ENCODE results near the gene SLIT3.

Gene SLIT3

DNA sequence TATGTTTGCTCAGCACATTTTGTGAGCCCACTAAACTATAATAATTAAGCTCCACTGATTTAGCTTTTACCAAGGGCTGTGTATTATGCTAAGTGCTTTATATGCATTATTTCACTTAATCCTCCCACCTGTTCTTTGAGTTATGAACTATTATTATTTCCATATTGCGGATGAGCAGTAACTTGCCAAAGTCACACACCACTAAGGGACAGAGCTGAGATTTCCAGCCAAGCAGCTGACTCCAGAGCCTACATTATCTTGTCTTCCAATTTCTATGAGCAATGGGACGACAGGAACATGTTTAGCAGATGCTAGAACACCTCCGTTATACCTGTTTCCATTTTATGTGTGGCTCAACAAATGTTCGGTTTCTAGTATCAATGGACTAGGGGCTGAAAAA lies 484.3 kb downstream of the SLIT3 start:
- no peak overlapping the region for H3K27ac ChIP-seq
- no peak for TF ChIP-seq POLR2AphosphoS5 (IDR thresholded peaks at IDR 0.05; ENCODE audit: borderline replicate concordance, low read depth, low read length)
- TF ChIP-seq EZH2 (IDR thresholded peaks at IDR 0.05), result no peak
- TF ChIP-seq FOXP2 (optimal IDR thresholded peaks at IDR 0.05; ENCODE audit: control extremely low read depth, extremely low read length, insufficient read depth), result no peak
- H3K36me3 ChIP-seq (ENCODE audit: insufficient read depth, low read length), result no peaks in the 10 kb centered on the region
- no peak overlapping the region for H3K9ac ChIP-seq (ENCODE audit: insufficient read length)
- no peak for DNase-seq (ENCODE audit: low read depth, low spot score)
- H3K4me3 ChIP-seq, result no peak overlapping the region
- H3K9me3 ChIP-seq (ENCODE audit: low read depth, low read length), result no peaks in the 10 kb centered on the region

DNA sequence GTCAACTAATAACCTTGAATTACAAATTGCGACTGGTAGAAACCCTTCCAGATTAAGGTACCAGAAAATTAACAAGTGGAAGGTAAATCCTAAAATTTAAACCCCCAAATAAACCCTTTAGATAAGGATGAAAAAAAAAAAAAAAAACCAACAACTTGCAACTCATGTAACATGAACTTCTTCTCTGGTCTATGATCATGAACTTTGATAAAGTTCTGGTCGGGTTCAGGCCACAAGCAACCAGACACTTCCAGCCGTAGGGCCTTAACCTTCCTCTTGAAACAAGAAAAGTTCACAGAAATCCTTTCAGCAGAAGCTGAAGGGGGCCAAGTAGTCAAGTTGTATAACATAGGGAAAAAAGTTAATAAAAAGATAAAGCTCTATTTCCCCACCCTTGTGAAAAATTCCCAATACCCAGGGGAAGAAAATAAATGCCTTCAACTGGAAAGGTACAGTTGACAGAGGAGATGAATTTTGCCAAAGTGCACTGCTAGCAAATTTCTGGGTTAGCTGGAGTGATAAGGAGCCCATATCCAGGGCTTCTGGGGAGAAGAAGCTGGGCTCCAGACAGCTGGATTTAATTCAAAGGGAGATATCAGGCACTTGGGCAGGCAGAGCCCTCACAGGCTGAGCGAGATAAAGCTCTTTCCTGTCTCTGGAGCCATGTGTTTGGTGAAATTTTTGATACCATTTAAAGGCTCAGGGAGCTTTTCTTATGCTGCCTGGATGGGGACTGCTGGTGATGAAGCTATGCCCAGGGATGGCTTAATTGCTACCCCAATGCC lies 487.6 kb downstream of the SLIT3 start:
- DNase-seq (ENCODE audit: low read depth, low spot score), result no peak

DNA sequence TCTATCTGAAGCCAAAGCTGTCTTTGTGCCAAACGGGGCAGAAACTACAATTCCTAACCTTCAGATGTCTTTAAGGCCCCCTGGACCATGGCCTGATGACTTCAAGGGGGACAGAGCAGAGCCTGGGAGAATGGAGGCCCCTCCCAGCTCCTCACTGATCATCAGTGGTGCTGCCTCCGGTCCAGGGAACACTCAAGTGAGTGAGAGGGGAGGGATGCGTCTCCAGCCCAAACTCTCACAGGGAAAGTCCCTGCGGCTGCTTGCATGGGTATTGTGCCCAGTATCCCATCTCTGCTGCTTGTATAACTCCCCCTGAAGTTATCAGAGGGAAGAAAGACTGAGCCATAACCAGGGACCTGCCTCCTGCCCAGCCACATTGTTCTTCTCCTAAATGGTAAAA lies 490.3 kb downstream of the SLIT3 start:
- TF ChIP-seq EZH2 (IDR thresholded peaks at IDR 0.05) (no peak), POLR2AphosphoS5 (IDR thresholded peaks at IDR 0.05; ENCODE audit: borderline replicate concordance, low read depth, low read length) (no peak), FOXP2 (optimal IDR thresholded peaks at IDR 0.05; ENCODE audit: control extremely low read depth, extremely low read length, insufficient read depth) (no peak)
- no peak for DNase-seq (ENCODE audit: low read depth, low spot score)
- H3K9me3 ChIP-seq (ENCODE audit: low read depth, low read length), result no peaks in the 10 kb centered on the region
- no peak overlapping the region for H3K27ac ChIP-seq
- H3K4me3 ChIP-seq, result no peak overlapping the region
- H3K9ac ChIP-seq (ENCODE audit: insufficient read length), result no peak overlapping the region
- no peaks in the 10 kb centered on the region for H3K36me3 ChIP-seq (ENCODE audit: insufficient read depth, low read length)

More for the DNA sequence above, 487.6 kb downstream of the SLIT3 start:
- Histone ChIP-seq H3K27ac (no peak overlapping the region), H3K9me3 (ENCODE audit: low read depth, low read length) (no peaks in the 10 kb centered on the region), H3K4me3 (no peak overlapping the region), H3K9ac (ENCODE audit: insufficient read length) (no peak overlapping the region), H3K36me3 (ENCODE audit: insufficient read depth, low read length) (no peaks in the 10 kb centered on the region)
- TF ChIP-seq EZH2 (IDR thresholded peaks at IDR 0.05) (no peak), POLR2AphosphoS5 (IDR thresholded peaks at IDR 0.05; ENCODE audit: borderline replicate concordance, low read depth, low read length) (no peak), FOXP2 (optimal IDR thresholded peaks at IDR 0.05; ENCODE audit: control extremely low read depth, extremely low read length, insufficient read depth) (no peak)

DNA sequence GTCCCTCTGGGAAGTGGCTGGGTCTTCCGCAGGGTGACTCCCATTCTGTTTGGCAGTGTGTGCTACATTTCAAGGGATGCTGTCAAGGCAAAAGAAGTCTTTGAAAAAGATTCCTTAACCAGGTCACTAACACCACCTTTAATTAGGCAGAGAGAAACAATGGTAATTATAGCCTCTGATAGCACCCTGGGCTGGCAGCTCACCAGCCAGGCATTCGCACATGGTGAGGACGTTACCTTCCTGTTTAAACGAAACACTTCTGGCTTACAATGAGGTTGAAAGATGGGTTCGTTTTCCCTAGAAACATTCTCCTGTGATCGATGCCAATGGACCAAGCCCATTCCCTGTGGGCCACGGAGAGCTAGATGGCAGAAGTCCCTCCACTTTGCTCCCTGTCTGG lies 491.7 kb downstream of the SLIT3 start:
- Histone ChIP-seq H3K36me3 (ENCODE audit: insufficient read depth, low read length) (no peaks in the 10 kb centered on the region), H3K9me3 (ENCODE audit: low read depth, low read length) (no peaks in the 10 kb centered on the region), H3K27ac (no peak overlapping the region), H3K9ac (ENCODE audit: insufficient read length) (no peak overlapping the region), H3K4me3 (no peak overlapping the region)
- no peak for DNase-seq (ENCODE audit: low read depth, low spot score)
- TF ChIP-seq FOXP2 (optimal IDR thresholded peaks at IDR 0.05; ENCODE audit: control extremely low read depth, extremely low read length, insufficient read depth) (no peak), POLR2AphosphoS5 (IDR thresholded peaks at IDR 0.05; ENCODE audit: borderline replicate concordance, low read depth, low read length) (no peak), EZH2 (IDR thresholded peaks at IDR 0.05) (no peak)

DNA sequence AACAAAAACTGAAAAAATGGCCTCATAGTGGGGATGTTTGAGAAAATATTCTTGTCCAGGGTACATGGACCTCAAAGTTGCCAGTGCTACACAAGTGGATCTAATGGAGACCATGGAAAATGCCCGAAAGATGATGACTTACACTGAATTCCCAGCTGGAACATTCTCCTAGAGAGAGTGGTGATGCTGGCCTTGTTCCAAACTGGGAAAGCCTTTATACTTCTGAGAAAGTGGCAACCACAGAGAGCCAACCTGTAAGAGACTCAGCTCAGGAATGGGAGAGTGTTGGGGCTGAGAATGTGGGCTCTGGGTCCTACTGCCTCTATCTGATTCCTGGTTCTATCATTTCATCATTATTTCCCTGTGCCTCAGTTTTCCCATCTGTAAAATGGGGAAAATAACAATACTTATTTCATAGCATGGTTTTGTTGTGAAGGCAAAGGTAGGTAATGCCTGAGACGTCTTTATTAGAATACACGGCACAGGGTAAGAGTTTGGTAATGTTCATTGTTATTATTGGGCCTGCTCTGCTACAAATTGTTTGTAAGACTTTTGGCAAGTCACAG lies 492.8 kb downstream of the SLIT3 start:
- DNase-seq (ENCODE audit: low read depth, low spot score), result no peak
- H3K9me3 ChIP-seq (ENCODE audit: low read depth, low read length), result no peaks in the 10 kb centered on the region
- H3K4me3 ChIP-seq, result no peak overlapping the region
- TF ChIP-seq FOXP2 (optimal IDR thresholded peaks at IDR 0.05; ENCODE audit: control extremely low read depth, extremely low read length, insufficient read depth) (no peak), EZH2 (IDR thresholded peaks at IDR 0.05) (no peak), POLR2AphosphoS5 (IDR thresholded peaks at IDR 0.05; ENCODE audit: borderline replicate concordance, low read depth, low read length) (no peak)
- no peak overlapping the region for H3K9ac ChIP-seq (ENCODE audit: insufficient read length)
- no peaks in the 10 kb centered on the region for H3K36me3 ChIP-seq (ENCODE audit: insufficient read depth, low read length)
- no peak overlapping the region for H3K27ac ChIP-seq

DNA sequence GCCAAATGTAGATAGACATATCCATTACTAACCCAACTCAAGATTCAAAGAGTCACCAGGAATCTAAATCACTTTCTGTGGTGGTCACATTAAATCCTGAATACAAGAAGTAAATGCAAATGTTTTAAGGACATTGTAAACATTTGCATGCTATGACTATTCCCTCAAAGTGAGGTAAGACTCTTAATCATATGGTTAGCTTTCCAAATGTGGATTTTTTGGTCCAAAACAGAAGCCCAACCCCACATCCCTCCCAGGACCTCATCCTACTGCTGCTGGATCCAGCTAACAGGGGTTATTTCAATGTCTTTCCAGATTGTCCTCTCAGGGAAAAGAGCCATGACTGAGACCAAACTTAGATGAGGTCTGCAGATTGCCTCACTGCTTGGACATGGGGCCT lies 493.7 kb downstream of the SLIT3 start:
- H3K36me3 ChIP-seq (ENCODE audit: insufficient read depth, low read length), result no peaks in the 10 kb centered on the region
- no peak overlapping the region for H3K4me3 ChIP-seq
- H3K9me3 ChIP-seq (ENCODE audit: low read depth, low read length), result no peaks in the 10 kb centered on the region
- TF ChIP-seq FOXP2 (optimal IDR thresholded peaks at IDR 0.05; ENCODE audit: control extremely low read depth, extremely low read length, insufficient read depth) (no peak), POLR2AphosphoS5 (IDR thresholded peaks at IDR 0.05; ENCODE audit: borderline replicate concordance, low read depth, low read length) (no peak), EZH2 (IDR thresholded peaks at IDR 0.05) (no peak)
- no peak overlapping the region for H3K9ac ChIP-seq (ENCODE audit: insufficient read length)
- DNase-seq (ENCODE audit: low read depth, low spot score), result no peak
- no peak overlapping the region for H3K27ac ChIP-seq

DNA sequence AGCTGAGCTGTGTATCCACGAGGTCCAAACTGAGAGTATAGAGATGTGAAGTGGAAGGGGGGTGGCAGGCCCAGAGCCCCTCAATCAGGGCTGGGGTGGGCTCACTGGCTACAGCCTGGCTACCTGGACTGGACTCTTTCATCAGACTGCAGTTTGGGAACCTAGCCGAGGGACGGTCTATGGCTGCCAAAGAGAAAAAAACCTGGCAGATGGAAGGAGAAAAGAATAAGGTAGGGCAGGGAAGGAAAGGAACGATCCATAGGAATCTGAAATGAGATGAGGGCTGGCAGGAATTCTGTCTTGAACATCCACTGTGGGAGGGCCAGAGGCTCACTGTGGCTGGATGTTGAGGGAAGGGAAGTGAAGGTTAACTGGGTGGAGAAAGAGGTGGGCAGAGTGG lies 497.4 kb downstream of the SLIT3 start:
- DNase-seq (ENCODE audit: low read depth, low spot score), result no peak
- Histone ChIP-seq H3K36me3 (ENCODE audit: insufficient read depth, low read length) (no peaks in the 10 kb centered on the region), H3K9me3 (ENCODE audit: low read depth, low read length) (no peaks in the 10 kb centered on the region), H3K9ac (ENCODE audit: insufficient read length) (no peak overlapping the region), H3K4me3 (no peak overlapping the region), H3K27ac (no peak overlapping the region)
- TF ChIP-seq POLR2AphosphoS5 (IDR thresholded peaks at IDR 0.05; ENCODE audit: borderline replicate concordance, low read depth, low read length), result no peak
- TF ChIP-seq FOXP2 (optimal IDR thresholded peaks at IDR 0.05; ENCODE audit: control extremely low read depth, extremely low read length, insufficient read depth), result no peak
- TF ChIP-seq EZH2 (IDR thresholded peaks at IDR 0.05), result no peak

DNA sequence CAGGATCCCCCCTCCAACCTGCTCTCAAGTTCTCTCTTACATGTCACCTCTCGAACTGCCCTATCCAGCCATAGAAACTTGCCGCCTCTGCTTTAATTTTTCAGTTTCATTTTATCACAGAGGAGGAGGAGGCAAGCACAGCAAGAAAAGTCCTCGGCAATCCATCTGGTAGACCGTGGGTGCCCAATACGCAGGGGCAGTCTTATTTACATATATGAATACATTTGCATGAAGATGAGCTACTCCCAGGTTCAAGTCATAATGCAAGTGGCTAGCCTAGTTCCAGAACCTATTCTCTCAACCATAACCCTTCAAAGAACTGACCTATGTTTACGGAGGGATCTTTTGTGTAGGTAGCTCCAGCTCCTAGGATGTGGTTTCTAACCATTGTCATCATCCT lies 498.6 kb downstream of the SLIT3 start:
- DNase-seq (ENCODE audit: low read depth, low spot score), result no peak
- Histone ChIP-seq H3K4me3 (no peak overlapping the region), H3K9ac (ENCODE audit: insufficient read length) (no peak overlapping the region), H3K27ac (no peak overlapping the region), H3K36me3 (ENCODE audit: insufficient read depth, low read length) (no peaks in the 10 kb centered on the region), H3K9me3 (ENCODE audit: low read depth, low read length) (no peaks in the 10 kb centered on the region)
- no peak for TF ChIP-seq POLR2AphosphoS5 (IDR thresholded peaks at IDR 0.05; ENCODE audit: borderline replicate concordance, low read depth, low read length)
- no peak for TF ChIP-seq FOXP2 (optimal IDR thresholded peaks at IDR 0.05; ENCODE audit: control extremely low read depth, extremely low read length, insufficient read depth)
- no peak for TF ChIP-seq EZH2 (IDR thresholded peaks at IDR 0.05)

All from SK-N-MC (cell line).